Erythroblast (primary cell): Measurements from ENCODE around the gene CTXND1.

Source experiments
- DNase-seq, 2 experiments: peaks; one replicate each; lab custom pipeline; 2025; lab: John Stamatoyannopoulos, UW
- GATA1 ChIP-seq: IDR thresholded peaks from 2 replicates; pipeline ENCODE4 v1.6.1; 2011; ENCODE audit warnings: low read depth, mild to moderate bottlenecking, control low read depth, low read length, moderate library complexity
- POLR2A ChIP-seq: IDR thresholded peaks from 2 replicates; pipeline ENCODE4 v1.6.1; 2011; ENCODE audit warnings: mild to moderate bottlenecking, low read length

Gene CTXND1

DNA sequence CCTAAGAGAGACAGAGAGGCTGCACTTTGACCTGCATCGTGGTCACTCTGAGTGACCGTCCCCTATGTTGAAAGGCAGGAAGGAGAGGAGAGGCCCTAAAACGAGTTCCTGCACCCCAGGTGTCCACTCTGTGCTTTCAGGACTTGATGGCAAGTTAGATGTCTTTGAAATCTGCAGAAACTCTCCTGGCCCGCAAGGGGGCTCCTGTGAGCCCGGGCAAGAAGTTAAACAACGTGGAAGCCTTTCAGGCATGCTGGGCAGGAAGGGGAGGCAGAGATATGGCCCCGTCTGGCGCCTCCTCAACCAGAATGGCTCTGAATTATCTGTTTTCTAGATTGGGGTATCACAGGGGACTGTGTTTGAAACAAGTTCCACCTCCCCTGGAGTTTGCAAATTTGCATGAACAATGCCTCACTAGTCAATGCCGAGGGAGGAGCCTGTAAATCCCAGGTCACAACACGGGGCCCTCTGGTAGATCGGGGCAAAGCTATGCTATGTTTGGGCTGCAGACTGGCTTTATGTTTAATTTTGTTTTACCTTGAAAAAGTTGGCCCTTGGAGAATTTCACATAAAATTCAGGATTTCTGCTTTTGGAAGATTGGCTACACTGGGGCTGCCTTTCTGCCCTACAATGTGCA lies 9.8 kb downstream of the CTXND1 start:
- TF ChIP-seq GATA1 (no peak), POLR2A (no peak)

DNA sequence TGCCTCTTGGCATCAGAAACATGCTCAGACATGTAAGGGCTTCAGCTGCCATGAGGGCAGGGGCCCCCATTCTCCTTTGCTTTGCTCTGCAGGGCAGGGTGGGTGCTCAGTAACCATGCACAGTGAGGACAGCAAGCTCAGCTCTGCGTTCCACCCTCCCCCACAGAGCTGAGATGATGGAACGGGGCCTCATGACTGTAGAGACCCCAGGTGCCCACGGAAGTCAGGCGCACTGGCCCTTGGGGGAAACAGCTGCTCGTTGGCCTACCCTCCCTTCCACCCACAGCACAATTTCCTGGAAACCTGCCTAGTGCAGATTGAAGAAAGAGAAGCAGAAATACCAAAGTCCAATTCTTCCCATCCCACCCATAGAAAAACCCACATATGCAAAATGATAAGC lies 10.5 kb downstream of the CTXND1 start:
- DNase-seq, result no peak
- TF ChIP-seq GATA1, result no peak
- TF ChIP-seq POLR2A, result no peak

More for the DNA sequence above, 9.8 kb downstream of the CTXND1 start:
- DNase-seq, result peak; percentile 35 to 55

DNA sequence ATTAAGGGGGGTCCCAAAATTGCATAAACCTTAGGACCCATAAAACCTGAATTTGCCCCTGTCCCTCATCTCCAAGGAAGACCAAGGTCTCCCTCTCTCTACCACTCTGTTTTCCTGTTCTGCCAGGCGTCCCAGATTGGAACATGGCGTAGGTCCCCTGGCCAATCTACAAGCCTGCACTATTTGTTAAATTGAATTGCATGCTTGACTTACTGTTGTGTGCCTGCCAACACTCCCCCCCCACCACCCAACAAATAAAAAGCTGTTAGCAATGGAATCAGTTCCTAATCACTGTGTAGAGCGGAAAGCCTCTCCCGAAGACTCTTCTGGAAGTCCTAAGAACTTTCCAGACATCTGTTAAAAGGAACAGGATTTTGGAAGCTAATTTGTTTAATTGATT lies 11.7 kb downstream of the CTXND1 start:
- TF ChIP-seq POLR2A (no peak), GATA1 (no peak)
- DNase-seq, result no peak

GRCh38 chr15:80234883-80235282 lies 17.1 kb downstream of the CTXND1 start:
- TF ChIP-seq POLR2A, result no peak
- no peak for TF ChIP-seq GATA1
- DNase-seq, result peak; percentile 54 to 73

DNA sequence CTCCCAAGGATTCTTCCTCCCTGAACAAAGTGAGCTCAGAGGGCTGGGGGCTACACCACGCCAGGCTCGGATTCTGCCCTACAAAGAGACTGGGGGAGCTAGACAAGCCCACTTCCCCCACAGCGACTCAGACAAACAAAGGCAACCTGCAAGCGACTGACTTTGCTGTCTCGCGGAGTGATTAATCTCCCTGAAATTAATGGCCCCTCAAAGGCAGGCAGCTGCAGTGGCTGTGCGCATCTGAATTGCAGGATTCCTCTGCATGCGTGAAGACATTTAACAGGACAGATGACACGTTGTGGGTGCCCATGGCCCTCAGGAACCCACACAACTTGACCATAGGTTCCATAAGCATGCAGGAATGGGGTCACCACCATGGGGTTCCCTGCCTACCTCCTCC lies 18.4 kb downstream of the CTXND1 start:
- no peak for TF ChIP-seq POLR2A
- TF ChIP-seq GATA1, result no peak
- DNase-seq, result no peak

GRCh38 chr15:80231371-80231770 lies 20.6 kb downstream of the CTXND1 start:
- no peak for TF ChIP-seq GATA1
- DNase-seq, result no peak

GRCh38 chr15:80228959-80229610 lies 22.9 kb downstream of the CTXND1 start:
- TF ChIP-seq GATA1, result no peak
- TF ChIP-seq POLR2A, result no peak
- no peak for DNase-seq

DNA sequence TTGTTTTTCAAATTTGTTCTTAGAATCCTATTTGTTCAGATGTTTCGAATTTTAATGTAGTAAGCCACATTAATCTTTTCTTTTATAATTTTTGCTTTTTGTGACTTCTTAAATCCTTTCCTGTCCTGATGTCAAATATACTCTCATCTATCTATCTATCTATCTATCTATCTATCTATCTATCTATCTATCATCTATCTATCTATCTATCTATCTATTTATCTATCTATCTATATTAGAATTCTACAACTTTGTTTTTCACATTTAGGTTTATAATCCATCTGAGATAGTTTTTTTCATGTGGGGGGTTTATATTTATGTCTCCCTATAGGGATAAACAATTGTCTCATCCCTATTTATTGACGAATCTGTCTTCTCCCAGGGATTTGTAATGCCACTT lies 32.1 kb downstream of the CTXND1 start:
- no peak for DNase-seq
- no peak for TF ChIP-seq GATA1

GRCh38 chr15:80217327-80217900 lies 34.6 kb downstream of the CTXND1 start:
- TF ChIP-seq GATA1 (no peak), POLR2A (no peak)
- DNase-seq, result no peak

- no peak for DNase-seq
- no peak for TF ChIP-seq GATA1
- no peak for TF ChIP-seq POLR2A
Measured at GRCh38 chr15:80216911-80217310, 35.1 kb downstream of the CTXND1 start.

- no peak for DNase-seq
Measured at GRCh38 chr15:80216141-80216540, 35.9 kb downstream of the CTXND1 start.

DNA sequence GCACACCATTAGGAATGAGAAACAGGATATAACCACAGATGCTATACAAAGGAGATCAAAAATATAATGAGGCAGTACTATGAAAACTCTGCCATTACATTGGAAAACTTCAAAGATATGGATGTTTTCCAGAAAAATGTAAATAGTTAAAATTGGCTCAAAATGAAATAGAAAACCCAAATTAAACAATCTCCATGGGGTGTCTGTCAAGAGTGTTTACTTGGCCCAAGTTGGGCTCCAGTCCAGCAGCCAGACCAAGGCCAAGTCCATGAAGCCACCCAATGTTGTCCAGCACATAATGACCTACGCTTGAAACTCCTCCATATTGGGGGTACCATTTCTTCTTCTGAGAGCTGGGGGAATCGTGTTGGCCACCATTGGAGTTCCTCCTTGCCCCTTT lies 37.1 kb downstream of the CTXND1 start:
- DNase-seq, result no peak
- TF ChIP-seq POLR2A (no peak), GATA1 (no peak)

More at GRCh38 chr15:80216141-80216540, 35.9 kb downstream of the CTXND1 start:
- TF ChIP-seq POLR2A, result no peak
- no peak for TF ChIP-seq GATA1

- TF ChIP-seq GATA1, result no peak
- no peak for TF ChIP-seq POLR2A
- DNase-seq, result no peak
Measured at GRCh38 chr15:80211976-80212375, 40.0 kb downstream of the CTXND1 start.
